ENCODE results near the gene BRIP1. TPM values are rescaled to one million over a fixed set of nuclear protein-coding genes. Genes with fewer than 3 reads are reported as not detected.

BRIP1 gene
- polyA plus RNA-seq, 2 of the 4 experiments (the other 2 are of a cell fraction) = 8.0 to 11.5 TPM

DNA sequence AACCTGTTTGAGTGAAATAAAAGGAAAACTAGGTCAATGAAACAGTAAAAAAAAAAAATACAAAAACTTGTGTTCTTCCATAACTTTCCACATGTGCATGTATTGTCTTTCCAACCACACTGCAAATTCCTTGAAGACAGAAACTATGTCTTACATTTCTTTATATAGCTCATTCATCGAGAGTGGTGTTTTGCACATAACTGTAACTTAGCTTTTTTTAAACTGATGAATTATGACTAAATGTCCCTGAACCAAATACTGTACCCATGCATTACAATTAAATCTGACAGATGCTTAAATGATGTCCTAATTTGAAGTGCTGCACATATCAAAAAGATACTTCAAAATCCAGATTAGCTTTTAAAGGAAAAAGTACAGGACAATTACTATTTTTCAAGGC, 50.1 kb downstream of the BRIP1 start:
- no peak for ATAC-seq
- FAIRE-seq = no peak
- H3K27ac ChIP-seq = no peak overlapping the region
- no peaks in the 10 kb centered on the region for H3K4me1 ChIP-seq
- DNase-seq (ENCODE audit: low read depth in 1 of 2, low spot score in 1 of 2) = no peak
- no peak overlapping the region for H3K4me2 ChIP-seq
- H3K4me3 ChIP-seq = no peak overlapping the region
- POLR2A ChIA-PET = no interaction called here
- no peak for TF ChIP-seq JUNB (IDR thresholded peaks at IDR 0.05)
- TF ChIP-seq RCOR1 (IDR thresholded peaks at IDR 0.05; ENCODE audit: low read depth, low read length) = no peak
- TF ChIP-seq ZC3H11A (IDR thresholded peaks at IDR 0.05) = no peak
- TF ChIP-seq HOXB13 (CRISPR knock-in tag; IDR thresholded peaks at IDR 0.05; ENCODE audit: low read depth) = no peak
- no peak for TF ChIP-seq POLR2A (IDR thresholded peaks at IDR 0.05; ENCODE audit: low read length)
- TF ChIP-seq RARB (CRISPR knock-in tag; IDR thresholded peaks at IDR 0.05) = no peak
- TF ChIP-seq CBX2 (IDR thresholded peaks at IDR 0.05; ENCODE audit: borderline replicate concordance, low read depth) = no peak
- no peak for TF ChIP-seq NPAS2 (CRISPR knock-in tag; IDR thresholded peaks at IDR 0.05; ENCODE audit: borderline replicate concordance)
- TF ChIP-seq ZSCAN20 (CRISPR knock-in tag; IDR thresholded peaks at IDR 0.05) = no peak
- no peak for TF ChIP-seq RAD21 (conservative IDR thresholded peaks at IDR 0.05 in 1 of 2, IDR thresholded peaks at IDR 0.05 in 1 of 2)
- no peak for TF ChIP-seq ZNF302 (CRISPR knock-in tag; IDR thresholded peaks at IDR 0.05)
- TF ChIP-seq EHF (CRISPR knock-in tag; IDR thresholded peaks at IDR 0.05) = no peak
- TF ChIP-seq KDM5A (IDR thresholded peaks at IDR 0.05) = no peak
- 82% methylated on average over 1 of the region's 1 CpG for WGBS (ENCODE audit: missing lambda C conversion rate)
- no peaks in the 10 kb centered on the region for H3K9me3 ChIP-seq
- CTCF ChIA-PET = interaction anchor here (1.0 to 2.1 kb wide), 3 partner anchors 24 to 401 kb away, joined by 3 to 6 read pairs (median 4); no protein-coding TSS in a partner anchor

DNA sequence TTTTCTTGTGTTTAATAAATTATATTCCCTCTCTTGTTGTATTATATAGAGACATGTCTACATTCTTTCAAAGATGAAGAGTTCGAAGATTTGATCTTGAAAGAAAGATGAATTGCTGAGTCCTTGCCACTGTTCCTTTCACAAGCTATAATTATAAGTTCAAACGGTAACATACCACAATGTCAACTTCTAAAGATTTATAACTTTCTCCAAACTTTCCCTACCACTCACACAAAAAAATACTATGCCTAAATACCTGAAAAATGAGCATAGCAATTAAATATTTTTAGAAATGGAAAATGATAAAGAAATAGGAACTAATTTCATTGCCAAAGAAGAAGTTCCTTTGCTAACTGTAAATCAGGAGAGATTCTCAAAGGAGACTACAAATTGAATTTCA, 50.6 kb downstream of the BRIP1 start:
- CTCF ChIA-PET = interaction anchor here (1.0 to 1.2 kb wide), 2 partner anchors 24 to 401 kb away, joined by 3 to 4 read pairs; no protein-coding TSS in a partner anchor
- no peak for ATAC-seq
- no peak overlapping the region for H3K4me2 ChIP-seq
- H3K27ac ChIP-seq = no peak overlapping the region
- no peaks in the 10 kb centered on the region for H3K9me3 ChIP-seq
- no peak for DNase-seq (ENCODE audit: low read depth in 1 of 2, low spot score in 1 of 2)
- 84% methylated on average over 2 of the region's 2 CpGs for WGBS (ENCODE audit: missing lambda C conversion rate)
- H3K4me1 ChIP-seq = no peaks in the 10 kb centered on the region
- H3K4me3 ChIP-seq = no peak overlapping the region
- TF ChIP-seq E2F6 (IDR thresholded peaks at IDR 0.05; ENCODE audit: borderline replicate concordance, low read depth) = no peak
- no peak for TF ChIP-seq SREBF2 (IDR thresholded peaks at IDR 0.05)
- no peak for TF ChIP-seq RARB (CRISPR knock-in tag; IDR thresholded peaks at IDR 0.05)
- TF ChIP-seq HDAC2 (IDR thresholded peaks at IDR 0.05) = no peak
- TF ChIP-seq EHMT2 (IDR thresholded peaks at IDR 0.05; ENCODE audit: low read depth) = no peak
- no peak for TF ChIP-seq FOSL2 (IDR thresholded peaks at IDR 0.05)
- no peak for TF ChIP-seq FOSL2 (CRISPR knock-in tag; IDR thresholded peaks at IDR 0.05)
- no peak for TF ChIP-seq EP300 (IDR thresholded peaks at IDR 0.05)
- no peak for TF ChIP-seq HOXB13 (CRISPR knock-in tag; IDR thresholded peaks at IDR 0.05; ENCODE audit: low read depth)
- no peak for TF ChIP-seq ZFP36 (IDR thresholded peaks at IDR 0.05; ENCODE audit: borderline replicate concordance, partially characterized antibody)
- TF ChIP-seq GATA3 (IDR thresholded peaks at IDR 0.05; ENCODE audit: borderline replicate concordance) = no peak
- TF ChIP-seq RCOR1 (IDR thresholded peaks at IDR 0.05; ENCODE audit: low read depth, low read length) = no peak
- TF ChIP-seq REST (IDR thresholded peaks at IDR 0.05) = no peak
- POLR2A ChIA-PET = no interaction called here
- FAIRE-seq = peak; percentile 23
